Endothelial cell of umbilical vein (primary cell): ENCODE measurements around the gene HSPG2. TPM values are rescaled to one million over a fixed set of nuclear protein-coding genes. Genes with fewer than 3 reads are reported as not detected.
"Not testable (repeated sequence)": the region's sequence is repeated elsewhere in the genome, so short reads cannot be mapped to it uniquely, and the experiment has no call there.

Experiments
- Bru-seq: library from RNA; stranded (reverse); fragments of 400-500 nt; gene quantifications from one replicate; lab custom pipeline; 2021; lab: Mats Ljungman, UMichigan
- BruChase-seq, 2 experiments: library from RNA; stranded (reverse); fragments of 400-500 nt; gene quantifications; one replicate each; lab custom pipeline; 2021; lab: Mats Ljungman, UMichigan
- BruUV-seq: library from RNA; stranded (reverse); fragments of 400-500 nt; replicated peaks from 2 replicates; lab custom pipeline; 2021; lab: Mats Ljungman, UMichigan
- CTCF ChIA-PET: fragments of 300-600, 350-600 bp; sonication (Branson Sonifier 250); formaldehyde crosslinking; loops from one replicate; lab custom pipeline; 2021; ENCODE audit warnings: antibody characterized with exemption, inconsistent platforms; lab: Charles Lee
- POLR2A ChIA-PET: fragments of 300-600, 350-600 bp; sonication (Branson Sonifier 250); formaldehyde crosslinking; loops from one replicate; lab custom pipeline; 2021; ENCODE audit warnings: antibody characterized with exemption, inconsistent platforms; lab: Charles Lee
- DNase-seq: peaks from one replicate; pipeline ENCODE4 v3.0.0-alpha.2; 2011; ENCODE audit warnings: low read depth, low spot score
- FAIRE-seq: peaks from 2 replicates; lab custom pipeline; 2011; peaks lifted over from hg19 to GRCh38; lab: Jason Lieb, UNC
- H2AFZ ChIP-seq: 2 replicates; pipeline ENCODE4 v1.6.0; 2012; ENCODE audit warnings: low read depth, low read length, control low read depth, inconsistent platforms
- H3K27ac ChIP-seq: 2 replicates; pipeline ENCODE4 v1.5.1; 2011; ENCODE audit warnings: low read depth, mild to moderate bottlenecking, control low read depth, low read length, moderate library complexity; ENCODE audit not compliant: insufficient read depth
- H3K27me3 ChIP-seq, 2 experiments: 2 replicates each; pipeline versions ENCODE4 v1.6.0 to v1.6.1; 2011; ENCODE audit warnings: low read length in 2 of 2, mixed read lengths in 1 of 2; ENCODE audit not compliant: control insufficient read depth in 2 of 2, insufficient read depth in 2 of 2
- H3K36me3 ChIP-seq, 2 experiments: 2 replicates in 1 of 2; 3 replicates in 1 of 2; pipeline ENCODE4 v1.5.1; 2011; ENCODE audit warnings: low read length in 2 of 2, mild to moderate bottlenecking in 1 of 2, moderate library complexity in 1 of 2; ENCODE audit not compliant: control insufficient read depth in 2 of 2, insufficient read depth in 2 of 2; ENCODE audit errors: extremely low read depth in 1 of 2
- H3K4me1 ChIP-seq: 3 replicates; pipeline ENCODE4 v1.5.1; 2011; ENCODE audit warnings: mild to moderate bottlenecking, low read length; ENCODE audit not compliant: control insufficient read depth, insufficient read depth; ENCODE audit errors: extremely low read depth
- H3K4me2 ChIP-seq: 2 replicates; pipeline ENCODE4 v1.6.1; 2011; ENCODE audit warnings: low read length, control low read depth, mixed read lengths; ENCODE audit not compliant: insufficient read depth
- H3K4me3 ChIP-seq, 3 experiments: fragments of 200-600 bp in 1 of 3; sonication (generic), shearing (Covaris generic) in 1 of 3; replicated peaks in 1 of 3; 2 replicates each; pipeline ENCODE4 v1.5.1; 2011 to 2016; ENCODE audit warnings: control low read depth in 3 of 3, low read length in 3 of 3, mild to moderate bottlenecking in 2 of 3, inconsistent platforms in 1 of 3, low read depth in 1 of 3, moderate library complexity in 1 of 3; ENCODE audit not compliant: insufficient read depth in 1 of 3
- H3K79me2 ChIP-seq: 2 replicates; pipeline ENCODE4 v1.6.0; 2012; ENCODE audit warnings: low read length, inconsistent platforms; ENCODE audit not compliant: control insufficient read depth, insufficient read depth
- H3K9ac ChIP-seq: replicated peaks from 2 replicates; pipeline ENCODE3; 2011; ENCODE audit warnings: low read length, control low read depth; ENCODE audit not compliant: insufficient read depth; ENCODE audit errors: extremely low read depth
- H3K9me1 ChIP-seq: replicated peaks from 3 replicates; pipeline ENCODE4 v1.6.0; 2011; ENCODE audit warnings: mild to moderate bottlenecking, low read length; ENCODE audit not compliant: control insufficient read depth, insufficient read depth; ENCODE audit errors: extremely low read depth
- H3K9me3 ChIP-seq: replicated peaks from 2 replicates; pipeline ENCODE4 v1.5.1; 2012; ENCODE audit warnings: low read length, inconsistent platforms; ENCODE audit not compliant: control insufficient read depth, insufficient read depth
- H4K20me1 ChIP-seq: replicated peaks from 2 replicates; pipeline ENCODE3; 2011; ENCODE audit warnings: mild to moderate bottlenecking, low read length; ENCODE audit not compliant: control insufficient read depth, insufficient read depth; ENCODE audit errors: extremely low read depth
- CTCF ChIP-seq, 2 donors: IDR thresholded peaks; 1 replicate in 1 of 2; 2 replicates in 1 of 2; pipeline ENCODE4 v1.5.1; 2011; ENCODE audit warnings: low read length in 2 of 2, mild to moderate bottlenecking in 2 of 2, moderate library complexity in 2 of 2, control low read depth in 1 of 2, inconsistent platforms in 1 of 2, low read depth in 1 of 2; ENCODE audit not compliant: insufficient read depth in 1 of 2; ENCODE audit errors: extremely low read depth in 1 of 2
- EZH2 ChIP-seq: IDR thresholded peaks from 2 replicates; pipeline ENCODE4 v1.6.1; 2012; ENCODE audit warnings: borderline replicate concordance, low read depth, mild to moderate bottlenecking, moderate library complexity, low read length, inconsistent platforms; ENCODE audit not compliant: severe bottlenecking
- FOS ChIP-seq: IDR thresholded peaks from 2 replicates; pipeline ENCODE4 v1.6.1; 2011; ENCODE audit warnings: mild to moderate bottlenecking, low read length, moderate library complexity, borderline replicate concordance; ENCODE audit not compliant: insufficient read depth
- GATA2 ChIP-seq: IDR thresholded peaks from 2 replicates; pipeline ENCODE4 v1.7.0; 2011; ENCODE audit warnings: low read depth, mild to moderate bottlenecking, moderate library complexity, mixed read lengths, low read length; ENCODE audit not compliant: insufficient read length, insufficient read depth
- JUN ChIP-seq: IDR thresholded peaks from 2 replicates; pipeline ENCODE4 v1.6.1; 2011; ENCODE audit warnings: borderline replicate concordance, low read depth; ENCODE audit not compliant: insufficient read length, insufficient read depth
- MAX ChIP-seq: IDR thresholded peaks from 2 replicates; pipeline ENCODE4 v1.6.1; 2011; ENCODE audit not compliant: insufficient read depth, insufficient read length
- MYC ChIP-seq: IDR thresholded peaks from one replicate; pipeline ENCODE4 v1.6.1; 2011; ENCODE audit warnings: mild to moderate bottlenecking, low read depth, low read length
- POLR2A ChIP-seq: IDR thresholded peaks from 2 replicates; pipeline ENCODE4 v1.6.1; 2012; ENCODE audit warnings: low read depth, mild to moderate bottlenecking, control low read depth, low read length
- POLR2AphosphoS5 ChIP-seq: IDR thresholded peaks from 2 replicates; pipeline ENCODE4 v1.6.1; 2012; ENCODE audit warnings: low read depth, mild to moderate bottlenecking, control low read depth, low read length, moderate library complexity; ENCODE audit not compliant: insufficient read depth
- dilution Hi-C: fragments of 300-500 bp; cut with MboI; formaldehyde crosslinking; loops from one replicate; pipeline ENCODE4 v1.15.0; 2019; ENCODE audit warnings: low sequenced_read_pairs; ENCODE audit not compliant: extremely low pct_ligation_motif_present
- intact Hi-C: fragments of 100-400 bp; cut with micrococcal nuclease; formaldehyde crosslinking; loops from one replicate; pipeline ENCODE4 v1.10.0; 2022
- long read RNA-seq: library from polyadenylated mRNA; stranded (forward); transcript quantifications from one replicate; pipeline ENCODE4 v2.0.0, GENCODE V29; 2021
- polyA minus RNA-seq, 3 experiments: library from RNA; depleted of rRNA, polyadenylated mRNA; stranded (reverse); fragments of >200 nt; gene quantifications; 1 replicate in 1 of 3; 2 replicates in 2 of 3; pipeline ENCODE4 v1.2.3, GENCODE V29; 2011
- polyA plus RNA-seq, 4 experiments: library from polyadenylated mRNA; depleted of rRNA in 3 of 4; stranded (reverse) in 3 of 4; unstranded in 1 of 4; fragments of >200 nt; gene quantifications; 2 replicates each; pipeline versions ENCODE4 v1.2.1 to v1.2.3, GENCODE V29; 2011 to 2012; ENCODE audit warnings: missing spikeins in 1 of 4
- total RNA-seq: library from RNA; stranded (reverse); gene quantifications from 2 replicates; pipeline ENCODE4 v1.2.3, GENCODE V29; 2021

HSPG2 gene
- total RNA-seq = 3,499 and 3,960 TPM in 2 replicates
- 734 and 849 TPM in 2 replicates for polyA plus RNA-seq
- 751 and 1,165 TPM in 2 replicates for polyA plus RNA-seq (2011; cell fraction: cytosol; rRNA removed)
- 1,616 and 1,967 TPM in 2 replicates for polyA plus RNA-seq (2011; cell fraction: nucleus; rRNA removed)
- polyA plus RNA-seq (2012) = 1,500 and 2,412 TPM in 2 replicates
- polyA minus RNA-seq = 1,494 and 1,598 TPM in 2 replicates
- polyA minus RNA-seq (2011; cell fraction: cytosol; rRNA and poly(A)+ RNA removed) = 16.5 TPM
- 1,216 and 2,140 TPM in 2 replicates for polyA minus RNA-seq (2011; cell fraction: nucleus; rRNA and poly(A)+ RNA removed)
- Bru-seq, nascent RNA = percentile 97 among the genes with signal in this experiment
- BruChase-seq, experiment 1, labeled RNA remaining after a 6-hour chase = percentile 99 among the genes with signal in this experiment
- percentile 99 among the genes with signal in this experiment for BruChase-seq, experiment 2, labeled RNA remaining after a 2-hour chase
- long read RNA-seq, full-length matches to known transcripts = 107 of 1,883 reads
- long read RNA-seq, partial matches to known transcripts = 1,140 of 1,883 reads
- long read RNA-seq, other reads (novel, unspliced or antisense) = 636 of 1,883 reads

- dilution Hi-C loops (no loop called here), intact Hi-C loops (loop anchor here (5.0 kb wide), 1 partner anchor 155 kb away; the partner anchor contains the start of gene USP48)
- H3K9me3 ChIP-seq = no peaks in the 10 kb centered on the region
- peak within 1 kb of the TSS; percentile 94 for H3K9ac ChIP-seq
- H3K79me2 ChIP-seq = peaks cover 52% of the 10 kb centered on the region
- BruUV-seq = no TSS peak
- no peaks in the 10 kb centered on the region for H3K27me3 ChIP-seq
- peaks cover 9 to 13% of the 10 kb centered on the region in 2 experiments for H3K36me3 ChIP-seq
- no peak within 1 kb of the TSS for H2AFZ ChIP-seq
- H3K4me3 ChIP-seq = peak within 1 kb of the TSS; percentile 71 to 88 (median 81)
- FAIRE-seq (no peak), DNase-seq (no peak)
- ChIA-PET CTCF (interaction anchor here (0.7 to 10.8 kb wide), 4 partner anchors 12 to 37 kb away, joined by 3 to 95 read pairs (median 4); no protein-coding TSS in a partner anchor), POLR2A (interaction anchor here (0.6 to 1.8 kb wide), 4 partner anchors 21 to 37 kb away, joined by 3 to 9 read pairs (median 4); no protein-coding TSS in a partner anchor)
- TF ChIP-seq MYC = no peak
- no peak for TF ChIP-seq CTCF (IDR thresholded peaks at IDR 0.05; ENCODE audit: extremely low read depth in 1 of 2, insufficient read depth in 1 of 2, low read depth in 1 of 2, low read length in 2 of 2)
- no peak for TF ChIP-seq EZH2
- no peak for TF ChIP-seq MAX
- TF ChIP-seq FOS = no peak
- no peak for TF ChIP-seq POLR2A
- no peak for TF ChIP-seq JUN
- no peak for TF ChIP-seq GATA2
- no peak for TF ChIP-seq POLR2AphosphoS5
- peak within 1 kb of the TSS; percentile 98 for H3K27ac ChIP-seq
- H3K4me1 ChIP-seq = peaks cover 52% of the 10 kb centered on the region
- no peaks in the 10 kb centered on the region for H4K20me1 ChIP-seq
- no peaks in the 10 kb centered on the region for H3K9me1 ChIP-seq
- peak within 1 kb of the TSS; percentile 80 for H3K4me2 ChIP-seq
Observed at GRCh38 chr1:21937034-21937371, at the start of gene HSPG2. TSS of gene HSPG2 (minus strand) at chr1:21937310. CDS start at chr1:21937217, 93 bp downstream.

- H3K4me2 ChIP-seq, dilution Hi-C loops, H2AFZ ChIP-seq, H3K9ac ChIP-seq, H3K79me2 ChIP-seq, BruUV-seq, H3K36me3 ChIP-seq, H3K9me3 ChIP-seq, CTCF ChIA-PET, intact Hi-C loops, POLR2A ChIA-PET, H3K9me1 ChIP-seq, H3K4me3 ChIP-seq, H3K27me3 ChIP-seq, FAIRE-seq, H4K20me1 ChIP-seq, H3K27ac ChIP-seq, DNase-seq, H3K4me1 ChIP-seq: not testable (repeated sequence)
Observed at GRCh38 chr1:21986386-21986785, 49.3 kb upstream of the HSPG2 start.
